Thoracic aorta (tissue), 2 donors: ENCODE results near the gene GDPD5. TPM values are rescaled to one million over a fixed set of nuclear protein-coding genes. Genes with fewer than 3 reads are reported as not detected.

Experiments
- ATAC-seq: fragments of 150-250 bp; one replicate; pipeline ENCODE4 v1.8.0; 2017; ENCODE audit warnings: low read depth; ENCODE audit not compliant: insufficient number of reproducible peaks, low FRiP score
- DNase-seq: peaks from one replicate; pipeline ENCODE4 v3.0.0-alpha.2; 2020; ENCODE audit warnings: low spot score
- H3K27ac ChIP-seq, 2 donors: fragments of 200-600 bp; sonication (generic); 1 replicate in 1 of 2; 2 replicates in 1 of 2; pipeline ENCODE4 v1.5.1; 2016; ENCODE audit warnings: mild to moderate bottlenecking in 2 of 2, moderate library complexity in 2 of 2
- H3K27me3 ChIP-seq: fragments of 200-600 bp; sonication (generic); replicated peaks from 2 replicates; pipeline ENCODE4 v1.6.0; 2016; ENCODE audit warnings: mild to moderate bottlenecking; ENCODE audit not compliant: insufficient read depth
- H3K36me3 ChIP-seq: fragments of 200-600 bp; sonication (generic); one replicate; pipeline ENCODE4 v1.5.1; 2016
- H3K4me1 ChIP-seq, 2 donors: fragments of 200-600 bp; sonication (generic); 1 replicate in 1 of 2; 2 replicates in 1 of 2; pipeline versions ENCODE4 v1.5.1 to v1.6.0; 2016; ENCODE audit warnings: low read depth in 2 of 2, mild to moderate bottlenecking in 1 of 2; ENCODE audit not compliant: control insufficient read depth in 1 of 2
- H3K4me3 ChIP-seq: fragments of 200-600 bp; sonication (generic); 2 replicates; pipeline ENCODE4 v1.5.1; 2016; ENCODE audit warnings: mild to moderate bottlenecking
- H3K9me3 ChIP-seq: fragments of 200-600 bp; sonication (generic); 2 replicates; pipeline ENCODE4 v1.5.1; 2016
- CTCF ChIP-seq: fragments of 200-600 bp; sonication (generic); IDR thresholded peaks from one replicate; pipeline ENCODE4 v1.5.1; 2019; ENCODE audit warnings: antibody characterized with exemption
- total RNA-seq, 2 donors: library from RNA; depleted of rRNA; stranded (reverse); fragments of >200 nt; gene quantifications; one replicate each; pipeline versions ENCODE4 v1.1.0 to v1.2.3, GENCODE V29; 2016

GDPD5 gene
- total RNA-seq, 2 donors from 2014 or later = 30.8 to 34.9 TPM

GRCh38 chr11:75527938-75528735 lies 2.4 kb upstream of the GDPD5 start:
- Histone ChIP-seq H3K36me3 (no peaks in the 10 kb centered on the region), H3K27ac (no peak overlapping the region), H3K9me3 (no peaks in the 10 kb centered on the region), H3K4me1 (peaks cover 0 to 20% of the 10 kb centered on the region in 2 donors), H3K27me3 (no peaks in the 10 kb centered on the region), H3K4me3 (no peak overlapping the region)
- DNase-seq = no peak
- no peak for ATAC-seq
- no peak for TF ChIP-seq CTCF

GRCh38 chr11:75527130-75527529 lies 1.4 kb upstream of the GDPD5 start:
- TF ChIP-seq CTCF = no peak
- DNase-seq = no peak
- ATAC-seq = no peak
- Histone ChIP-seq H3K9me3 (no peaks in the 10 kb centered on the region), H3K4me1 (peaks cover 0 to 28% of the 10 kb centered on the region in 2 donors), H3K27ac (no peak overlapping the region), H3K27me3 (no peaks in the 10 kb centered on the region), H3K36me3 (no peaks in the 10 kb centered on the region), H3K4me3 (no peak overlapping the region)

- no peak for TF ChIP-seq CTCF
These were observed 426 bp upstream of the GDPD5 start for GRCh38 chr11:75526192-75526541.

GRCh38 chr11:75524665-75525432 lies 892 bp downstream of the GDPD5 start:
- H3K4me1 ChIP-seq = peaks cover 3 to 45% of the 10 kb centered on the region in 2 donors
- no peaks in the 10 kb centered on the region for H3K27me3 ChIP-seq
- no peaks in the 10 kb centered on the region for H3K36me3 ChIP-seq
- ATAC-seq (no peak), DNase-seq (no peak)
- no peaks in the 10 kb centered on the region for H3K9me3 ChIP-seq
- peak overlapping the region; percentile 21 to 34 for H3K27ac ChIP-seq
- TF ChIP-seq CTCF = no peak
- peak overlapping the region; percentile 85 for H3K4me3 ChIP-seq

More at GRCh38 chr11:75526192-75526541, 426 bp upstream of the GDPD5 start:
- ATAC-seq (no peak), DNase-seq (no peak)
- Histone ChIP-seq H3K4me3 (peak overlapping the region; percentile 85), H3K36me3 (no peaks in the 10 kb centered on the region), H3K27me3 (no peaks in the 10 kb centered on the region), H3K9me3 (no peaks in the 10 kb centered on the region), H3K4me1 (peaks cover 1 to 32% of the 10 kb centered on the region in 2 donors), H3K27ac (no peak overlapping the region)
